VCaP (cell line): ENCODE data around the gene NCAPG.
A peak's percentile ranks its signal among the peaks of the same experiment; 100 is the strongest.

Experiments
- H3K27ac ChIP-seq: fragments of 450-650 bp; 2 replicates; pipeline ENCODE4 v1.5.1; 2017
- CTCF ChIP-seq: fragments of 450-650 bp; conservative IDR thresholded peaks from 2 replicates; pipeline ENCODE4 v1.5.1; 2017; ENCODE audit warnings: mild to moderate bottlenecking, moderate library complexity

NCAPG gene

GRCh38 chr4:17810260-17811077 is at the start of gene NCAPG, which contains the start of gene DCAF16:
NCAPG (plus strand) TSS chr4:17810979; CDS start chr4:17811078, 99 bp downstream.
DCAF16 (minus strand) TSS chr4:17810757; CDS start chr4:17804141, 6,616 bp downstream.
- no peak for TF ChIP-seq CTCF
- peak within 1 kb of the TSS; percentile 90 for H3K27ac ChIP-seq

- no peak for TF ChIP-seq CTCF
- H3K27ac ChIP-seq = no peak overlapping the region
Measured at GRCh38 chr4:17761062-17761461, 49.7 kb upstream of the NCAPG start.

- H3K27ac ChIP-seq = no peak overlapping the region
- no peak; the same call in 1 of the 2 replicates for TF ChIP-seq CTCF
Measured at GRCh38 chr4:17762726-17763125, 48.1 kb upstream of the NCAPG start.

GRCh38 chr4:17763416-17763815 is 47.4 kb upstream of the NCAPG start:
- TF ChIP-seq CTCF = no peak
- no peak overlapping the region for H3K27ac ChIP-seq

- no peak overlapping the region for H3K27ac ChIP-seq
- no peak for TF ChIP-seq CTCF
Measured at GRCh38 chr4:17763931-17764330, 46.8 kb upstream of the NCAPG start.

- no peak overlapping the region for H3K27ac ChIP-seq
Measured at GRCh38 chr4:17765514-17766286, 45.1 kb upstream of the NCAPG start.

More at GRCh38 chr4:17765514-17766286, 45.1 kb upstream of the NCAPG start:
- no peak for TF ChIP-seq CTCF
